GM12865 (cell line): ENCODE data around the gene THAP12.
A peak's percentile ranks its signal among the peaks of the same experiment; 100 is the strongest.

Experiments used
- DNase-seq: peaks from one replicate; pipeline ENCODE4 v3.0.0; 2010; ENCODE audit warnings: low read depth
- H3K4me3 ChIP-seq: 2 replicates; pipeline ENCODE4 v1.5.1; 2011; ENCODE audit warnings: mild to moderate bottlenecking, low read depth, low read length, control low read depth
- CTCF ChIP-seq: IDR thresholded peaks from 2 replicates; pipeline ENCODE4 v1.5.1; 2011; ENCODE audit warnings: low read length, control low read depth, low read depth, inconsistent platforms; ENCODE audit not compliant: insufficient read depth; ENCODE audit errors: missing control alignments

THAP12 gene

GRCh38 chr11:76339221-76339620 lies 41.7 kb downstream of the THAP12 start:
- H3K4me3 ChIP-seq, result no peak overlapping the region
- DNase-seq, result peak; percentile 15
- no peak for TF ChIP-seq CTCF

GRCh38 chr11:76337923-76338322 lies 43.0 kb downstream of the THAP12 start:
- DNase-seq, result no peak
- H3K4me3 ChIP-seq, result no peak overlapping the region
- TF ChIP-seq CTCF, result no peak

GRCh38 chr11:76337469-76337868 lies 43.5 kb downstream of the THAP12 start:
- no peak for TF ChIP-seq CTCF
- H3K4me3 ChIP-seq, result no peak overlapping the region
- DNase-seq, result no peak

GRCh38 chr11:76336597-76336996 lies 44.3 kb downstream of the THAP12 start:
- DNase-seq, result no peak
- no peak for TF ChIP-seq CTCF
- no peak overlapping the region for H3K4me3 ChIP-seq

GRCh38 chr11:76335842-76336241 lies 45.1 kb downstream of the THAP12 start:
- no peak for TF ChIP-seq CTCF
- DNase-seq, result no peak
- H3K4me3 ChIP-seq, result no peak overlapping the region

GRCh38 chr11:76334826-76335389 lies 46.0 kb downstream of the THAP12 start:
- TF ChIP-seq CTCF, result no peak
- no peak for DNase-seq
- H3K4me3 ChIP-seq, result no peak overlapping the region

- DNase-seq, result no peak
- no peak for TF ChIP-seq CTCF
- no peak overlapping the region for H3K4me3 ChIP-seq
Observed at GRCh38 chr11:76330651-76331050, 50.3 kb downstream of the THAP12 start.
